Psoas muscle (tissue), 8 donors: ENCODE measurements around the gene SCAMP2. TPM values are rescaled to one million over a fixed set of nuclear protein-coding genes. Genes with fewer than 3 reads are reported as not detected.
A peak's percentile ranks its signal among the peaks of the same experiment; 100 is the strongest.

Experiments used
- ATAC-seq, 4 donors: fragments of 200-7000 bp; cut with Tn5 transposase; one replicate each; pipeline ENCODE4 v1.9.1; 2020; ENCODE audit warnings: moderate library complexity in 3 of 4, mild to moderate bottlenecking in 2 of 4
- DNase-seq, 2 donors: peaks; one replicate each; pipeline ENCODE4 v3.0.0-alpha.2; 2020
- H3K27ac ChIP-seq: fragments of 200-600 bp; one replicate; pipeline ENCODE4 v1.8.0; 2022
- H3K27me3 ChIP-seq, 3 donors: fragments of 200-600 bp in 1 of 3; one replicate each; pipeline versions ENCODE4 v1.6.1 to v1.8.0; 2013 to 2022; ENCODE audit warnings: low read length in 2 of 3, mild to moderate bottlenecking in 2 of 3, moderate library complexity in 1 of 3; ENCODE audit not compliant: insufficient read depth in 3 of 3
- H3K36me3 ChIP-seq, 2 donors: fragments of 200-600 bp in 1 of 2; one replicate each; pipeline versions ENCODE4 v1.6.1 to v1.8.0; 2013 to 2022; ENCODE audit warnings: low read depth in 1 of 2, mild to moderate bottlenecking in 1 of 2, moderate library complexity in 1 of 2; ENCODE audit not compliant: insufficient read depth in 1 of 2
- H3K4me1 ChIP-seq: fragments of 200-600 bp; one replicate; pipeline ENCODE4 v1.8.0; 2022
- H3K4me3 ChIP-seq: fragments of 200-600 bp; one replicate; pipeline ENCODE4 v1.8.0; 2022; ENCODE audit warnings: mild to moderate bottlenecking
- H3K9me3 ChIP-seq: fragments of 200-600 bp; one replicate; pipeline ENCODE4 v1.8.0; 2022
- WGBS, 3 donors: extraction: QIAGEN DNeasy Blood & Tissue Kit; methylation state at CpG; one replicate each; pipeline versions ENCODE4 v1.1.6 to v1.1.7; 2013; 5-methylcytosine and 5-hydroxymethylcytosine counted together
- intact Hi-C, 2 donors: fragments of 100-400 bp; cut with DNase I; formaldehyde crosslinking; loops; one replicate each; pipeline versions ENCODE4 v1.11.0 to v1.14.2; 2022
- polyA plus RNA-seq, 3 donors: library from polyadenylated mRNA; stranded (reverse); fragments of 200-250 nt; gene quantifications; one replicate each; pipeline ENCODE4 v1.2.3, GENCODE V29; 2013
- total RNA-seq, 4 donors: library from RNA; stranded (reverse); fragmentation: NEBNext Ultra II Directional in 2 of 4; extraction: Animal tissue kit (Norgen Biotek cat#: 25700) in 2 of 4; gene quantifications; one replicate each; pipeline versions ENCODE4 v1.2.1 to v1.2.4, GENCODE V29; 2021 to 2023
- TF ChIP-seq, protein P1 (sequence below): fragments of 200-600 bp; IDR thresholded peaks from one replicate; pipeline ENCODE4 v1.8.0; 2022; ENCODE audit warnings: antibody characterized with exemption
- donor health status: healthy with polysubstance abuse.
- donor health status: DM: no; HTN: no; CAD: no; lungs with moderate emphysema.
- donor health status: Bipolar disorder and iron deficiency.
- donor health status: healthy.
- donor health status: DM: yes; HTN: yes; CAD: no.
- donor health status: DM: no; HTN: no; CAD: no.
- donor health status: DM: no; HTN: no; CAD: no.
- donor health status: DM: yes; HTN: yes; CAD: no.

Gene SCAMP2
- total and polyA plus RNA-seq, 7 donors = 32.1 to 73.6 (median 48.6) TPM

DNA sequence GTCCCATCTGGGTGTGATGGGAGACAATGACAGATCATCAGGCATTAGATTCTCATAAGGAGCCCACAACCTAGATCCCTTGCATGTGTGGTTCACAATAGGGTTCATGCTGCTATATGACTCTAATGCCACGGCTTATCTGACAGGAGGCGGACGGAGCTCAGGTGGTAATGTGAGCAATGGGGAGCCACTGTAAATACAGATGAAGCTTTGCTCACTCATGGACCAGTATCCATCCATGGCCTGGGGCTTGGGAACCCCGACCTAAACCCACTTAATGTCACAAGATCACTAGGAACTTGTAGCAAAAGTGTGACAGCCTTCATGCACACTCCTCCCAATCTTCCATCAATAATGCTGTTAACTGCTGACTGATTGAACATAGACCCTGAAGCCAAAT is 35.5 kb upstream of the SCAMP2 start:
- intact Hi-C loops = loop anchor here in 1 of 2 donors (5.0 kb wide), 1 partner anchor 66 kb away; the partner anchor contains the start of gene ULK3
- peaks cover 0 to 49% of the 10 kb centered on the region in 2 donors for H3K36me3 ChIP-seq
- H3K27me3 ChIP-seq = no peaks in the 10 kb centered on the region
- DNase-seq (no peak), ATAC-seq (no peak)
- 84 to 98% (median 90%) methylated on average over 4 of the region's 4 CpGs for WGBS, 3 donors
- H3K4me3 ChIP-seq = no peak overlapping the region
- peaks cover 19% of the 10 kb centered on the region for H3K4me1 ChIP-seq
- TF ChIP-seq, protein P1, sequence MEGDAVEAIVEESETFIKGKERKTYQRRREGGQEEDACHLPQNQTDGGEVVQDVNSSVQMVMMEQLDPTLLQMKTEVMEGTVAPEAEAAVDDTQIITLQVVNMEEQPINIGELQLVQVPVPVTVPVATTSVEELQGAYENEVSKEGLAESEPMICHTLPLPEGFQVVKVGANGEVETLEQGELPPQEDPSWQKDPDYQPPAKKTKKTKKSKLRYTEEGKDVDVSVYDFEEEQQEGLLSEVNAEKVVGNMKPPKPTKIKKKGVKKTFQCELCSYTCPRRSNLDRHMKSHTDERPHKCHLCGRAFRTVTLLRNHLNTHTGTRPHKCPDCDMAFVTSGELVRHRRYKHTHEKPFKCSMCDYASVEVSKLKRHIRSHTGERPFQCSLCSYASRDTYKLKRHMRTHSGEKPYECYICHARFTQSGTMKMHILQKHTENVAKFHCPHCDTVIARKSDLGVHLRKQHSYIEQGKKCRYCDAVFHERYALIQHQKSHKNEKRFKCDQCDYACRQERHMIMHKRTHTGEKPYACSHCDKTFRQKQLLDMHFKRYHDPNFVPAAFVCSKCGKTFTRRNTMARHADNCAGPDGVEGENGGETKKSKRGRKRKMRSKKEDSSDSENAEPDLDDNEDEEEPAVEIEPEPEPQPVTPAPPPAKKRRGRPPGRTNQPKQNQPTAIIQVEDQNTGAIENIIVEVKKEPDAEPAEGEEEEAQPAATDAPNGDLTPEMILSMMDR = no peak
- no peaks in the 10 kb centered on the region for H3K9me3 ChIP-seq
- no peak overlapping the region for H3K27ac ChIP-seq

DNA sequence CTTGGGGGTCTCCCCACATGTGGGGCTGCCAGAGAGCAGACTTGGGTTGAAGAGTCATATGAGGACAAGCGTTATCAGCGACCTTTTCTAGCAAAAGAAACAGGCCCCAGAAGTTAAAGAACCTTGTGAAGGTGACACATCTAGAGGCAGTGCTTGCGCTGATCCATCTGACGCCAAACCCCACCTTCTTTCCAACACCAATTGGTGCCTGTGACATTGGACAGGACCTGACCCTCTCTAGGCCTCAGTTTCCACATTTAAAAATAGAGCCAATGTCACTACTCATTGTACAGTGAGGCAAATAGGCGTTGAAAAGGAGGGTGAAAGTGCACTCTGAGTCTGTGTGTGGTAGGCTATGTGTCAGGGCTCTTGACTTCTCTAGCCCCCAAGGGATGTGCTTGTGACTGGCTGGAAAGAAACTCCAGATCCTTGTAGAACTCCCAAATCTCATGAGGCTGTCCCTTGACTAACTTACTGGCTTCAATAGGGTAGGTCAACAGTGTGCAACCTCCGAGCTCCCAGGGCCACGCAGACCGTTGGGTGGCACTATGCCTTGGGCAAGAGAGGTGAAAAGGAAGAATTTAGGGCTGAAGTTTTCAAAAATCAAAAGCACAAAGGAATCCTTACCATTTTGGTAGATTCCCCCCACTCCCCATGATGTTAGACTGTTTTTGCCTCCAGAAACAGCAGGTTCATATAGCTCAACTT is 34.2 kb upstream of the SCAMP2 start:
- peaks cover 0 to 49% of the 10 kb centered on the region in 2 donors for H3K36me3 ChIP-seq
- H3K4me1 ChIP-seq = peaks cover 19% of the 10 kb centered on the region
- 35 to 41% (median 36%) methylated on average over 8 of the region's 8 CpGs for WGBS, 3 donors
- ATAC-seq = peak; percentile 38 to 69 (median 50)
- intact Hi-C loops = loop anchor here in 1 of 2 donors (5.0 kb wide), 1 partner anchor 65 kb away; the partner anchor contains the start of gene ULK3
- H3K4me3 ChIP-seq = peak overlapping the region; percentile 83
- no peak for DNase-seq
- TF ChIP-seq, protein P1 = no peak
- peak overlapping the region; percentile 93 for H3K27ac ChIP-seq
- H3K9me3 ChIP-seq = no peaks in the 10 kb centered on the region
- no peaks in the 10 kb centered on the region for H3K27me3 ChIP-seq

DNA sequence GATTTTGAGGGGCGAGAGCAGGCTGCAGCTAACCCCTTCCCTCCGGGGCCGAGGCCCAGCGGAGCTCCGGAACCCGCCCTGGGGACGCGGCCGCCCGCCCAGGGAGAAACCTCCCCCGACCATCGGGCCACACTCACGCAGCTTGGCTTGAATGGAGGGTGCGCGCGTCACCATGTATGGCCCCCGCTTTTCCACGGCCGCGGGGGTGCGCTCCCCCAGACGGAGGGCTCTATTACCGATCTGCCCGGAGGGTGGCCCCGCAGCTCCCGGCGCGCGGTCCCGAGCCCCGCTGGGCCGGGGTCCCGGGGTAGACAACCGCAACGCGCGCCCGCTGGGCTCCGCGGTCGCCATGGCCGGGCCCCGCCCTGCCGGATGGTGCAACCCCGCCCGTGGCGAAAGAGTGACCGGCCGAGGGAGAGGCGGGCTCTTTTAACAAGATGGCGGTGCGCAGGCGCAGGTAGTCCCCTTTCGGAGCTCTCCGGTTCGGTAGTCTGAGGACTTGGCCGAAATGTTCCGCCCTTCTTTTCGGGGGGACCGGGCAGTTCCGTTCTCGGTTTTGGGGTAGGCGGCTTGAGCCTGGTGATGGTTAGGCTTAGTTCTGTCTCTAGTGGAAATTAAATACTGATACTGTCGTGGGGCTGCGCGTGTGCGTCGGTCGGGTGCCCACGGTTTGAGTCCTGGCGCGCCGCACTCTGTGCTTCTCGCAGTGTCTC is 33.4 kb upstream of the SCAMP2 start, which contains the start of gene FAM219B:
Gene FAM219B (minus strand): TSS at position 402 of the 713 bp plus-strand sequence. CDS start 51 bp downstream, at position 351.
- peak; percentile 95 to 97 for DNase-seq
- no peaks in the 10 kb centered on the region for H3K27me3 ChIP-seq
- intact Hi-C loops = loop anchor here in 1 of 2 donors (5.0 kb wide), 1 partner anchor 64 kb away; the partner anchor contains the start of gene ULK3
- TF ChIP-seq, protein P1 = no peak
- no peaks in the 10 kb centered on the region for H3K9me3 ChIP-seq
- H3K36me3 ChIP-seq = peaks cover 0 to 49% of the 10 kb centered on the region in 2 donors
- WGBS, 3 donors = 0 to 1% (median 0%) methylated on average over 70 to 74 of the region's 74 CpGs
- H3K27ac ChIP-seq = peak within 1 kb of the TSS; percentile 93
- H3K4me3 ChIP-seq = peak within 1 kb of the TSS; percentile 83
- ATAC-seq = peak; percentile 94 to 97 (median 96)
- H3K4me1 ChIP-seq = peaks cover 19% of the 10 kb centered on the region

DNA sequence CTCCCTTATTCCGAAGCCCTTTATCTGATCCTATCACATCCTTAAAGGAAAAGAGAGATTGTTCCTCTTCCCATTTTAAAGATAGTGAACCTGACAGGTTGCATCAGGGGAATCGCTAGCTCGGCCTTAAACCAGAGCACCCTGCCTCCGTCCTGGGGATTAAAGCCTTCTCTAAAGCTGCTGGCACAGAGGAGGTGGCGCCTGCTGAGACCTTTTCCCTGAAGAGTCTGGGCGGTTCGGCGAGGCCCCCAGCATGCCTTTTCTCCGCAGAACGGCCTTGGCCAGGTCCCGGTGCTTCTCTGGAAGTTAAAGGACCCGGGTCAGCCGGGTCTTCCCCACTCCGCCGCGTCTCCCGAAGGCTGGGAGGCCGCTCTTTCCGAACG is 32.9 kb upstream of the SCAMP2 start:
- Histone ChIP-seq H3K36me3 (peaks cover 5 to 47% of the 10 kb centered on the region in 2 donors), H3K4me3 (peak overlapping the region; percentile 83), H3K4me1 (peaks cover 24% of the 10 kb centered on the region), H3K9me3 (no peaks in the 10 kb centered on the region), H3K27me3 (no peaks in the 10 kb centered on the region), H3K27ac (peak overlapping the region; percentile 93)
- intact Hi-C loops = loop anchor here in 1 of 2 donors (5.0 kb wide), 1 partner anchor 64 kb away; the partner anchor contains the start of gene ULK3
- DNase-seq (peak in 1 of 2 donors; percentile 60), ATAC-seq (peak; percentile 20 to 51 (median 35))
- 0 to 1% (median 1%) methylated on average over 20 of the region's 20 CpGs for WGBS, 3 donors
- TF ChIP-seq, protein P1 = no peak
